Measurements from ENCODE around the gene PAH.

GRCh38 chr12:102891756-102892155 is 25.3 kb downstream of the PAH start:
- TF ChIP-seq ESRRG (CRISPR knock-in tag; IDR thresholded peaks at IDR 0.05), result no peak
- no peak for TF ChIP-seq CSRNP3 (CRISPR knock-in tag; IDR thresholded peaks at IDR 0.05)
- no peak for TF ChIP-seq PATZ1 (CRISPR knock-in tag; IDR thresholded peaks at IDR 0.05; ENCODE audit: borderline replicate concordance)
- TF ChIP-seq BACH2 (CRISPR knock-in tag; IDR thresholded peaks at IDR 0.05; ENCODE audit: borderline replicate concordance), result no peak
- TF ChIP-seq RARB (CRISPR knock-in tag; IDR thresholded peaks at IDR 0.05), result no peak
- no peak for TF ChIP-seq PPARA (CRISPR knock-in tag; IDR thresholded peaks at IDR 0.05; ENCODE audit: borderline replicate concordance)
